Stomach smooth muscle (tissue), 2 donors: ENCODE results near the gene ARL15.

ENCODE experiments used
- H3K27ac ChIP-seq: one replicate; pipeline ENCODE4 v1.7.0; 2013; ENCODE audit warnings: mild to moderate bottlenecking, low read length, inconsistent platforms
- H3K27me3 ChIP-seq, 2 donors: one replicate each; pipeline ENCODE4 v1.7.0; 2013; ENCODE audit warnings: low read length in 2 of 2; ENCODE audit not compliant: insufficient read depth in 2 of 2, control insufficient read depth in 1 of 2
- H3K36me3 ChIP-seq, 2 donors: one replicate each; pipeline ENCODE4 v1.7.0; 2013; ENCODE audit warnings: low read length in 2 of 2; ENCODE audit not compliant: control insufficient read depth in 2 of 2, insufficient read depth in 2 of 2
- H3K4me1 ChIP-seq: one replicate; pipeline ENCODE4 v1.7.0; 2013; ENCODE audit warnings: low read length; ENCODE audit not compliant: control insufficient read depth, insufficient read depth
- H3K4me3 ChIP-seq, 2 donors: one replicate each; pipeline ENCODE4 v1.7.0; 2013; ENCODE audit warnings: low read length in 2 of 2
- H3K9ac ChIP-seq, 2 donors: one replicate each; pipeline ENCODE4 v1.7.0; 2013; ENCODE audit warnings: low read length in 2 of 2, mild to moderate bottlenecking in 1 of 2
- H3K9me3 ChIP-seq, 2 donors: one replicate each; pipeline ENCODE4 v1.7.0; 2013; ENCODE audit warnings: low read length in 2 of 2; ENCODE audit not compliant: control insufficient read depth in 2 of 2
- donor health status: healthy.
- donor health status: Pancreatic carcinoma.

Gene ARL15

GRCh38 chr5:53902296-53902907, 408.0 kb downstream of the ARL15 start:
- Histone ChIP-seq H3K4me1 (no peaks in the 10 kb centered on the region), H3K9ac (no peak overlapping the region), H3K4me3 (no peak overlapping the region), H3K27ac (no peak overlapping the region), H3K27me3 (no peaks in the 10 kb centered on the region), H3K36me3 (no peaks in the 10 kb centered on the region), H3K9me3 (no peaks in the 10 kb centered on the region)

GRCh38 chr5:53900677-53901076, 409.7 kb downstream of the ARL15 start:
- Histone ChIP-seq H3K36me3 (no peaks in the 10 kb centered on the region), H3K27ac (no peak overlapping the region), H3K4me1 (no peaks in the 10 kb centered on the region), H3K9me3 (no peaks in the 10 kb centered on the region), H3K27me3 (no peaks in the 10 kb centered on the region), H3K4me3 (no peak overlapping the region), H3K9ac (no peak overlapping the region)

GRCh38 chr5:53895091-53895683, 415.2 kb downstream of the ARL15 start:
- peaks cover 0 to 2% of the 10 kb centered on the region in 2 donors for H3K36me3 ChIP-seq
- H3K9me3 ChIP-seq: no peaks in the 10 kb centered on the region
- H3K27ac ChIP-seq: no peak overlapping the region
- no peak overlapping the region for H3K4me3 ChIP-seq
- no peaks in the 10 kb centered on the region for H3K4me1 ChIP-seq
- H3K9ac ChIP-seq: no peak overlapping the region
- no peaks in the 10 kb centered on the region for H3K27me3 ChIP-seq

GRCh38 chr5:53893626-53894025, 416.7 kb downstream of the ARL15 start:
- H3K27ac ChIP-seq: no peak overlapping the region

GRCh38 chr5:53892224-53892623, 418.1 kb downstream of the ARL15 start:
- H3K27me3 ChIP-seq: no peaks in the 10 kb centered on the region
- H3K4me1 ChIP-seq: no peaks in the 10 kb centered on the region
- peaks cover 0 to 2% of the 10 kb centered on the region in 2 donors for H3K36me3 ChIP-seq
- no peak overlapping the region for H3K9ac ChIP-seq
- H3K9me3 ChIP-seq: no peaks in the 10 kb centered on the region
- no peak overlapping the region for H3K27ac ChIP-seq
- H3K4me3 ChIP-seq: no peak overlapping the region

More at GRCh38 chr5:53893626-53894025, 416.7 kb downstream of the ARL15 start:
- Histone ChIP-seq H3K27me3 (no peaks in the 10 kb centered on the region), H3K4me3 (no peak overlapping the region), H3K9me3 (no peaks in the 10 kb centered on the region), H3K9ac (no peak overlapping the region), H3K36me3 (peaks cover 0 to 2% of the 10 kb centered on the region in 2 donors), H3K4me1 (no peaks in the 10 kb centered on the region)

- H3K4me1 ChIP-seq: no peaks in the 10 kb centered on the region
- no peak overlapping the region for H3K27ac ChIP-seq
- peaks cover 0 to 2% of the 10 kb centered on the region in 2 donors for H3K36me3 ChIP-seq
- H3K27me3 ChIP-seq: no peaks in the 10 kb centered on the region
- H3K4me3 ChIP-seq: no peak overlapping the region
- no peak overlapping the region for H3K9ac ChIP-seq
- H3K9me3 ChIP-seq: no peaks in the 10 kb centered on the region
Measured at GRCh38 chr5:53891159-53891558, 419.2 kb downstream of the ARL15 start.

GRCh38 chr5:53890490-53890889, 419.9 kb downstream of the ARL15 start:
- no peaks in the 10 kb centered on the region for H3K27me3 ChIP-seq
- no peak overlapping the region for H3K27ac ChIP-seq
- H3K4me1 ChIP-seq: no peaks in the 10 kb centered on the region
- H3K9me3 ChIP-seq: no peaks in the 10 kb centered on the region
- H3K9ac ChIP-seq: no peak overlapping the region
- no peak overlapping the region for H3K4me3 ChIP-seq
- peaks cover 0 to 2% of the 10 kb centered on the region in 2 donors for H3K36me3 ChIP-seq

- no peaks in the 10 kb centered on the region for H3K36me3 ChIP-seq
- H3K27me3 ChIP-seq: no peaks in the 10 kb centered on the region
- no peak overlapping the region for H3K9ac ChIP-seq
- no peaks in the 10 kb centered on the region for H3K4me1 ChIP-seq
- H3K9me3 ChIP-seq: no peaks in the 10 kb centered on the region
- H3K27ac ChIP-seq: no peak overlapping the region
- H3K4me3 ChIP-seq: no peak overlapping the region
Measured at GRCh38 chr5:53884844-53885243, 425.5 kb downstream of the ARL15 start.

GRCh38 chr5:53884417-53884816, 426.0 kb downstream of the ARL15 start:
- no peak overlapping the region for H3K4me3 ChIP-seq
- no peaks in the 10 kb centered on the region for H3K27me3 ChIP-seq
- H3K9ac ChIP-seq: no peak overlapping the region
- H3K27ac ChIP-seq: no peak overlapping the region
- no peaks in the 10 kb centered on the region for H3K4me1 ChIP-seq
- no peaks in the 10 kb centered on the region for H3K36me3 ChIP-seq
- no peaks in the 10 kb centered on the region for H3K9me3 ChIP-seq

GRCh38 chr5:53882676-53883031, 427.7 kb downstream of the ARL15 start:
- H3K4me3 ChIP-seq: no peak overlapping the region
- H3K9ac ChIP-seq: no peak overlapping the region

GRCh38 chr5:53882006-53882675, 428.2 kb downstream of the ARL15 start:
- Histone ChIP-seq H3K27ac (no peak overlapping the region), H3K36me3 (no peaks in the 10 kb centered on the region), H3K9ac (no peak overlapping the region), H3K4me3 (no peak overlapping the region), H3K9me3 (no peaks in the 10 kb centered on the region), H3K4me1 (no peaks in the 10 kb centered on the region), H3K27me3 (no peaks in the 10 kb centered on the region)

More at GRCh38 chr5:53882676-53883031, 427.7 kb downstream of the ARL15 start:
- Histone ChIP-seq H3K4me1 (no peaks in the 10 kb centered on the region), H3K36me3 (no peaks in the 10 kb centered on the region), H3K9me3 (no peaks in the 10 kb centered on the region), H3K27me3 (no peaks in the 10 kb centered on the region), H3K27ac (no peak overlapping the region)
